Measurements from ENCODE around the gene ADCK1. TPM values are rescaled to one million over a fixed set of nuclear protein-coding genes. Genes with fewer than 3 reads are reported as not detected.

Gene ADCK1
- total and polyA plus RNA-seq, 9 of the 15 experiments (the other 6 are each of a cell fraction or from before 2014, with no cell fraction given): 2.8 to 8.9 (median 4.3) TPM

DNA sequence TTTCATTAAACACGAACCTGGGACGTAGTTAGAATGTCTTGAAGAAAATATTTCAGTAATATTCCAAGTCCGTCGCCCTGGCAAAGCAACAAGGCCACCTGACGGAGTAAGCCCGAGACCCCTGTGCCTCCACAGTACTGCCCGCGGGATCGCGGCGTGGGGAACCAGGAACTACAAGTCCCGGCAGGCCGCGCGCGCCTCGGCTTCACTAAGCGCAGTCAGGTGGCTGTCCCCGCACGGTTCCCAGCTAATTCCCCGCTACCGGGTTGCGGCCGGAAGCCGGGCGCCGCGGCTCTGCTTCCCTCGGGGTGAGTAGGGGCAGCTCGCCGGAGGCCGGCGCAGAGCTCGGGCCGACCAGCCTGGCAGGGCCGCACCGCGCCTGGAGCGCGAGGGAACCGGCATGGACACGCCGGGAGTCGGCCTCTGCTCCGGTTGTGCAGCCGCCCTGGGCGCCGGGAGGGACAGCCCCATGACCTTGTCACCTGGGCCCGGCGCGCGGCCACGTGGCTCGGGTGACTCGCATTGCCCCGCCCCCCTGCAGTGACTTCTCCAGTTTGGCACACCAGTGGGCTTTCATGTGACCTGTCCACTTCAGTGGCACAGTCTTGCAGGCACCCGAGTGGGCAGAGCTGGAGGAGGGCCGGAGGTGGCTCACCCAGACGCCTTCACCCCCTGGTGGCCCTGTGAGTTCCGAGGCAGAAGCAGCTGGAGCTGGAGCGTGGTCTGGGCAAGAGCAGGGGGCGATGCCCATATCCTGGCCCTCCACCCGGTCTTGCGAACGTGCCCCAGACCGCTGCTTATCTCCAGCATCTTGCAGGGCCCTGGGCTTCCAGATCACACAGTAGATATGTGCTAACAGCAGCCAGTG is at the start of gene ADCK1 (continued):
- TF ChIP-seq TAL1 (IDR thresholded peaks at IDR 0.05) (no peak), RAD21 (CRISPR knock-in tag; conservative IDR thresholded peaks at IDR 0.05 in 1 of 2, IDR thresholded peaks at IDR 0.05 in 1 of 2) (no peak)

DNA sequence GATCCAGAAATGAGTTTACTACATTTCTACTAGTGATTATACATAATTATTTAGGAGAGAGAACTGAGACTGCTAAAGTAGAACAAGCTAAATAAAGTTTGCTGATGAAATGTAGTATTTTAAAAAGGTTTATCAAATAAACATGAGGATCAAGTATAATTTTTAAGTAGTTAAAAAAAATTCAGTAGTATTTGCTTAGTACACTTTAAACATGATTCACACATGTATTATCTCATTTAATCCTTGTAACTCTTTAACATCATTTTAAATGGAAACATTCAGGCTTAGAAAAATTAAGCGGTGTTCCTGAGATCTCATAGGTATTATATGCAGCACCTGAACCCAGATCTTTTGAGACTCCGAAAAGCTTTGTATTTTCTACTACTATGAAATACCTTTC is 47.6 kb upstream of the ADCK1 start:
- intact Hi-C loops (cut with micrococcal nuclease): no loop called here
- in situ Hi-C loops (cut with MboI): no loop called here
- Histone ChIP-seq H3K9me1 (ENCODE audit: control insufficient read depth, insufficient read depth, low read length) (no peaks in the 10 kb centered on the region), H3K9me3 (replicated peaks; ENCODE audit: control insufficient read depth, insufficient read depth, low read depth, low read length) (no peaks in the 10 kb centered on the region), H3K79me2 (ENCODE audit: control insufficient read depth, insufficient read depth, low read length) (peaks cover 44% of the 10 kb centered on the region), H3K27me3 (ENCODE audit: control insufficient read depth in 2 of 2, insufficient read depth in 2 of 2, low read length in 2 of 2) (no peaks in the 10 kb centered on the region), H4K20me1 (replicated peaks; ENCODE audit: control insufficient read depth, insufficient read depth, low read length) (no peaks in the 10 kb centered on the region), H2AFZ (ENCODE audit: low read depth, low read length) (no peak overlapping the region), H3K36me3 (ENCODE audit: control insufficient read depth, insufficient read depth, low read length) (peaks cover 73% of the 10 kb centered on the region), H3K9ac (ENCODE audit: insufficient read depth in 1 of 2, low read depth in 2 of 2, low read length in 2 of 2) (no peak overlapping the region), H3K27ac (ENCODE audit: extremely low read depth, low read depth, low read length) (no peak overlapping the region), H3K4me1 (replicated peaks in 1 of 2; ENCODE audit: control insufficient read depth in 2 of 2, insufficient read depth in 2 of 2, low read length in 2 of 2) (no peaks in the 10 kb centered on the region; a peak in 1 of 5 replicates), H3K4me3 (no peak overlapping the region), H3K4me2 (ENCODE audit: insufficient read depth, low read length) (no peak overlapping the region)
- FAIRE-seq (no peak), DNase-seq (ENCODE audit: extremely low read depth in 1 of 4, low spot score in 3 of 4) (no peak), ATAC-seq (no peak)
- BruUV-seq (replicated peaks): no TSS peak
- ChIA-PET POLR2A (interaction anchor here (0.7 kb wide), 1 partner anchor 9 kb away, joined by 4 read pairs; the partner anchor contains the start of gene SNW1), CTCF (ENCODE audit: low intra/inter-chr PET ratio) (no interaction called here)
- WGBS (ENCODE audit: insufficient coverage, low coverage, missing lambda C conversion rate): 100% methylated on average over 2 of the region's 2 CpGs
- TF ChIP-seq NFE2L1 (tag; IDR thresholded peaks at IDR 0.05; ENCODE audit: borderline replicate concordance, low read depth) (no peak), ARID2 (IDR thresholded peaks at IDR 0.05) (no peak), POU5F1 (IDR thresholded peaks at IDR 0.05; ENCODE audit: borderline replicate concordance, low read depth, low read length, partially characterized antibody) (no peak), KLF16 (IDR thresholded peaks at IDR 0.05) (no peak), SMARCC2 (IDR thresholded peaks at IDR 0.05; ENCODE audit: low read depth) (no peak), RBBP5 (IDR thresholded peaks at IDR 0.05; ENCODE audit: borderline replicate concordance, insufficient read depth, low read length, poor library complexity, severe bottlenecking) (no peak), HBP1 (CRISPR knock-in tag; IDR thresholded peaks at IDR 0.05) (no peak), E2F8 (IDR thresholded peaks at IDR 0.05; ENCODE audit: low read depth, partially characterized antibody) (no peak)
- TF ChIP-seq, protein P1, sequence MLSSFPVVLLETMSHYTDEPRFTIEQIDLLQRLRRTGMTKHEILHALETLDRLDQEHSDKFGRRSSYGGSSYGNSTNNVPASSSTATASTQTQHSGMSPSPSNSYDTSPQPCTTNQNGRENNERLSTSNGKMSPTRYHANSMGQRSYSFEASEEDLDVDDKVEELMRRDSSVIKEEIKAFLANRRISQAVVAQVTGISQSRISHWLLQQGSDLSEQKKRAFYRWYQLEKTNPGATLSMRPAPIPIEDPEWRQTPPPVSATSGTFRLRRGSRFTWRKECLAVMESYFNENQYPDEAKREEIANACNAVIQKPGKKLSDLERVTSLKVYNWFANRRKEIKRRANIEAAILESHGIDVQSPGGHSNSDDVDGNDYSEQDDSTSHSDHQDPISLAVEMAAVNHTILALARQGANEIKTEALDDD (IDR thresholded peaks at IDR 0.05): no peak

Data from K562 (cell line).